Activated effector memory CD4-positive, alpha-beta T cell treated with Interleukin-2 at 50 U/mL for 16 hours (primary cell): ENCODE measurements around the gene NAP1L5.

Experiments used
- DNase-seq: peaks from one replicate; pipeline ENCODE4 v3.0.0-alpha.2; 2020

NAP1L5 gene

GRCh38 chr4:88697588-88698329, at the start of gene NAP1L5:
Gene NAP1L5 (minus strand): TSS chr4:88697829. CDS start chr4:88697754, 75 bp downstream.
- peak; percentile 58 for DNase-seq

GRCh38 chr4:88747351-88747750, 49.7 kb upstream of the NAP1L5 start:
- no peak for DNase-seq

GRCh38 chr4:88746206-88746605, 48.6 kb upstream of the NAP1L5 start:
- no peak for DNase-seq

GRCh38 chr4:88745581-88746163, 48.0 kb upstream of the NAP1L5 start:
- DNase-seq = no peak

- DNase-seq = no peak
These were observed 47.5 kb upstream of the NAP1L5 start for GRCh38 chr4:88745175-88745574.

GRCh38 chr4:88744609-88745008, 47.0 kb upstream of the NAP1L5 start:
- no peak for DNase-seq

- no peak for DNase-seq
These were observed 46.1 kb upstream of the NAP1L5 start for GRCh38 chr4:88743696-88744095.

- no peak for DNase-seq
These were observed 44.9 kb upstream of the NAP1L5 start for GRCh38 chr4:88742561-88742960.

GRCh38 chr4:88738180-88738579, 40.6 kb upstream of the NAP1L5 start:
- no peak for DNase-seq

- DNase-seq = no peak
These were observed 39.8 kb upstream of the NAP1L5 start for GRCh38 chr4:88737307-88737941.

GRCh38 chr4:88736264-88736663, 38.6 kb upstream of the NAP1L5 start:
- DNase-seq = no peak

- no peak for DNase-seq
These were observed 37.9 kb upstream of the NAP1L5 start for GRCh38 chr4:88735564-88735963.

GRCh38 chr4:88734403-88734949, 36.8 kb upstream of the NAP1L5 start:
- no peak for DNase-seq

GRCh38 chr4:88732714-88733368, 35.2 kb upstream of the NAP1L5 start:
- no peak for DNase-seq

GRCh38 chr4:88731381-88731780, 33.8 kb upstream of the NAP1L5 start:
- DNase-seq = no peak

GRCh38 chr4:88730811-88731210, 33.2 kb upstream of the NAP1L5 start:
- no peak for DNase-seq

- no peak for DNase-seq
These were observed 31.6 kb upstream of the NAP1L5 start for GRCh38 chr4:88729146-88729760.

- no peak for DNase-seq
These were observed 30.5 kb upstream of the NAP1L5 start for GRCh38 chr4:88728146-88728545.

- DNase-seq = no peak
These were observed 28.4 kb upstream of the NAP1L5 start for GRCh38 chr4:88725986-88726385.

- no peak for DNase-seq
These were observed 27.5 kb upstream of the NAP1L5 start for GRCh38 chr4:88725143-88725542.

GRCh38 chr4:88724406-88724805, 26.8 kb upstream of the NAP1L5 start:
- DNase-seq = no peak

- no peak for DNase-seq
These were observed 25.2 kb upstream of the NAP1L5 start for GRCh38 chr4:88722828-88723227.

GRCh38 chr4:88722276-88722780, 24.7 kb upstream of the NAP1L5 start:
- no peak for DNase-seq
